ENCODE measurements around the gene CRB1.

Gene CRB1

DNA sequence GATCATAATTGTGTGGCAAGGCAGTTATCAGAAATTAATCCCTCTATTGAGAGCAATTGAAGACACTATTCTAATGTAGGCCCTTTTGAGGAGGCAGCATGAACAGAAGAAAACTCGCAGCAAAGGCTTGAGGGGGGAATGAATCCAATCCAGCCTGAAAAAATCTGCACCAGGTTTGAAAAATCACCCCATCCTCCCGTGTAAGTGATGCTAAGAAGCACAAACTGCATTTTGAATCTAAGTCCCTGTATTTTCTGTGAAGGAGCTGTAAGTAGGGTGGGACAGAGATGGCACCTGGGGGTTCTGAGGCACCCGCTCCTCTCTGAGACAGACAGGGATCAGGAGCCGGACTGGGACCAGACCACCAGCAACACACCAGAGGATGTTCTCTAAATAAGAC lies at the start of gene CRB1:
Gene CRB1, plus strand, starts transcription at position 241 of the 400 bp plus-strand sequence. CDS start 161 bp downstream, outside the sequence.
- no peak for DNase-seq (ENCODE audit: low spot score)

- no peak for DNase-seq (ENCODE audit: low spot score)
These were observed 49.2 kb upstream of the CRB1 start for GRCh38 chr1:197218857-197219256.

- no peak for DNase-seq (ENCODE audit: low spot score)
These were observed 45.9 kb upstream of the CRB1 start for GRCh38 chr1:197222025-197222685.

DNA sequence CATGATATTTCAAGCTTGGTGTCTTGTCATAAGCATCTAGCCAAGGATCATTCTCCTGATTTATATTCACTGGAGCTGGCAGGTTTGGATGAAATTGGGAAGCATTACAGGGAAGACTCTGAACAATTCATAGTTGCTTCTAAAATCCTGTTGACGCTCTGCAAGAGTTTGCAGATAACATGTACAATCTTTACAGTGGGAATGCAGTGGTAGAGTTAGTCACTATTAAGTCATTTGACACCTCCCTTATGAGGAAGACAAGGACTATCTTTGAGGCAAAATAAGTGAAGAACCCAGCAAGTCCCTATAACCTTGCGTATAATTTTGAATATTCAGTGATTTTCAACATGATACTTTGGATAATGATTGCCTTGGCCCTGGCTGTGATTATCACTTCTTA lies 45.3 kb upstream of the CRB1 start:
- DNase-seq (ENCODE audit: low spot score) = no peak

DNA sequence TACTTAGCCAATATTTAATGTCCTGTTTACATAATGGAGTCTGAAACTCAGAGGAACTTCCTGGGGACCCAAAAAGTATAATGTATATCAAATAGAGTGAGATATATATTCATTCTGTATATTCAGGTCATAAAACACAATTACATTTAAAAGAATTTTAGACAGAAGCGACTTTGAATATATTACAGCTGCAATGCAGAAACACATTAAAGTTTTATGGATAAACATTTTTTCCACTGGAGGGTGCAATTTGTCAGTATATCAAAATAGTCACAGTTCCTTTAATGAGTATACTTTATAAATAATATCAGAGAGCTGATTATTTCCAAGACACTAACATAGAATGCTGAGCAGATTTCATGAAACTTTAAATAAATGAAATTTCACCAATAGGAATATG lies 43.9 kb upstream of the CRB1 start:
- DNase-seq (ENCODE audit: low spot score) = peak; percentile 37

DNA sequence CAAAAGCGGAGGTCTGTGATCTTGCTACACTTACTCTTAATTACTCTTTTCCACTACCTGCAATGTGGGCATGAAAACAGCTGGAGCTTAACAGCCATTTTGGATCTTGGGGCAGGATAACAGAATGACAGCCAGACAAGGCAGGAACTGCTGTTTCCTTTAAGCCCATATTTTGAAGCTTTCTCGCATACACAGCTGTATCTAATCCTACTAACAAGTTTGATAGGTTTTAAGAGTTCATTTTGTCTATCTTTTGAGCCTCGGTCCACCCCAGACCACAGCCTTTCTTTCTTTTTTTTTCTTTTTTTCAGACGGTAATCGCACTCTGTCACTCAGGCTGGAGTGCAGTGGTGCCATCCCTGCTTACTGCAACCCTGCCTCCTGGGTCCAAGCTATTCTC lies 42.4 kb upstream of the CRB1 start:
- DNase-seq (ENCODE audit: low spot score) = no peak

DNA sequence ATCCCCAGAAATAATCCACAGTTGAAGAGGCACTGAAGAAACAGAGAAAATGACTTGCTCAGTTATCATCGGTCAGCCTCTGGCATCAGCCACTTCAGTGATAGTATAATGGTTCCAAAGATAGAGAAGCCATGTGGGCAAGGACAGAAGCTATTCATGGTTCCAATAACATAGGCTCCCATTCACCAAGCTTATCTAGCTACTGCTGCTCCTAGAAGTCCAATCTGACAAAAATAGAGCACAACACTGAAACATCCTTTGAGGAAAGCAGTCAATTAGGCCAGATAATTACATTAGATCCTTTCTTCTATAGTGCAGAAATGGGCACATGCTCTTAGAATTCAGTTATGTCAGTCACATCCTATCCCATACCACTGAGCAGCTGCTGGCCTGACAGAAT lies 33.5 kb upstream of the CRB1 start:
- DNase-seq (ENCODE audit: low spot score) = peak; percentile 90

GRCh38 chr1:197235355-197235754 lies 32.7 kb upstream of the CRB1 start:
- peak; percentile 25 for DNase-seq (ENCODE audit: low spot score)

DNA sequence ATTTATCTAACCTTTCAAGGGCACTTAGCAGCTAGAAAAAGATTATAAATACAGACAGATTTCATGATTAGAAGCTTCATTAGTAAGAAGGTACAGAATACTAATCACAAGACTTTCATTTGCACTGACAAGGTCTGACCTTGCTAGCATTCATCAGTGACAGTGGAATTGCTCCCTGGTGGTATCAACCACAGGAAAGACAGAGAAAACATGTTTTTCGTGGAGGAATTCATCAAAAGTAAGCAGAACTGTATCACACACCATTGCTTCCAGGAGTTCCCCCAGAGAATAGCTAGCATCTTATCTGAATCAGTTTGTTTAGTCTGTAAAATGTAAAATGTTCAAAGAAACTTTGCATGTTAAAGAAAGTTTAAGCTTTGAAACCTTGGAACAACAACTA lies 20.6 kb upstream of the CRB1 start:
- DNase-seq (ENCODE audit: low spot score) = no peak

- no peak for DNase-seq (ENCODE audit: low spot score)
These were observed 18.7 kb upstream of the CRB1 start for GRCh38 chr1:197249324-197249723.

GRCh38 chr1:197250616-197251015 lies 17.4 kb upstream of the CRB1 start:
- no peak for DNase-seq (ENCODE audit: low spot score)

GRCh38 chr1:197252973-197253372 lies 15.1 kb upstream of the CRB1 start:
- DNase-seq (ENCODE audit: low spot score) = no peak

- DNase-seq (ENCODE audit: low spot score) = no peak
These were observed 13.2 kb upstream of the CRB1 start for GRCh38 chr1:197254866-197255265.

DNA sequence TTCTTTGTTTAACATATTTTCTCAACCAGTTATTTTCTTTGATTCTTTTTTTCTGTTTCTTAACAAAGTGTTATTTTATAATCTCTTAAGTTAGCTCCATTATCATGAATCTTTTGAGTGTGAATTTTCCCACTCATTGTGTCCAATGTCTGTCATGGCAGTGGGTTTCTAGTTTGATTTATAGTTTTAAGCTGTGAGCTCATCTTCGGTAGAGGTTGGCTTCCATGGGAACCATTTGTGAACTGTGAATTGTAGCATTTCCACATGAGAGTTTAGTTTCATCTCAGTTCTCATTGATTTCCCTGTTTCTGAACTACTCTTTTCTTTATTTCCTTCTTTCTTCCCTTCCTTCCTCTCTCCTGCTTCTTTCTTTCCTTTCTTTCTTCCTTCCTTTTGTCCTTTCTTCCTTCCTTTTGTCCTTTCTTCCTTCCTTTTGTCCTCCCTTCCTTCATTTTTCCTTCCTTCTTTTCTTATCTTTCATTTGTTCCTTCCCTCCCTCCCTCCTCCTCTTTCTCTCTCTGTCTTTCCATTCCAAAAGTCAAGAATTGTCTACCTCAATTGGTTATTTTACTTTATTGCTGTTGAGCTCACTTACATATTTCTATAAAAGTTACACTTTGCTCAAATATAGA lies 3.0 kb upstream of the CRB1 start:
- no peak for DNase-seq (ENCODE audit: low spot score)

DNA sequence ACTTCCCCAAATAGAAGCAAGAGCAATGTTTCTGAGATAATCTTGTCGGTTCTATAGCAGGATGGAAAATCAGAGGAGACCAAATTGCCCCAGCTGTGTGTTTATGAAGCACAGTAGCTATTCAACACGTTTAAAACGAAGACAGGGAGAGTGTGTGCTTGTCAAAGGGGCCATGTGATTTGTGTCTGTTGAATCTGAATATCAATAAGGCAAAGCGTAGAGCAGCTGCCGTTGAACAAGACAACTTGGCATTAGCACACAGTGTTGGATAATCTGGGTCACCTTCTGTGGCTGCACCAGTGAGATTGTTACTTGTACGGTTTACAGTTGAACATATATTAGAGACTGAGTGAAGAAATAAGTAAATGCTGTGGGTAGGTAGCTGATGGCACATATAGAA lies 1.0 kb downstream of the CRB1 start:
- no peak for DNase-seq (ENCODE audit: low spot score)

DNA sequence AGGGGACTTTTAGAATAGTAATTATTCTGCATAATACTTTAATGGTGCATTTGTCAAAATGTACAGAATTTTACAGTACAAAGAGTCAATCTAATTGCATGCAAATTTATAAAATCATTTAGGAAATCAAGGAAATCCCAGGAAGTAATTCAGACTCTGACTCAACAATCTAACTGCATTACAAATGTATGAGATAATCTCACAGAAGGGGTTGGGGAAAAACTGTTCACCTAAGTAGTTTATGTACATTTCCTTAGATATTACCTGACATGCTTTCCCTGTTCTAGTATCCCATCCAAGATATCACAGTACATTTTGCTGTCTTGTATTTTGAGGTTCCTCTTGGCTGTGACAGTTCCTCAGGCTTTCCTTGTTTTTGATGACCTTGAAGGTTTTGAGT lies 4.7 kb downstream of the CRB1 start:
- no peak for DNase-seq (ENCODE audit: low spot score)

DNA sequence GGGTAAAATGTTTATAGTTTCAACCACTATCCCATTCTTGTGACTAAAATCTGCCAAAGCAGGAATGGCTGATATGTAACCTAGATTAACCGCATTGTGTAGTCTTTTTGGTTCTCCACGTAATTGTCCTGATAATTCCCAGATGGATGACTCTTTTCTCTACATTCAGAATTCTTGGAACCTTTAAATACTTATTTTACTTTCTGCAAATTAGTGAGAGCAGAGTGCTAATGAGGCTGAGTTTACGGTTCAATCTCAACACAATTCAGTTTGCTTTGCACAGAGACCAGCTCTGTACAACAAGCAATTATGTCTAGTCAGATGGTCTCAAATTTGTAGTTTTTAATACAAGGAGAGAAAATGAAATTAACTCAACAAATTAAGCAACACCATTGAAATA lies 9.1 kb downstream of the CRB1 start:
- DNase-seq (ENCODE audit: low spot score) = no peak

- no peak for DNase-seq (ENCODE audit: low spot score)
These were observed 16.3 kb downstream of the CRB1 start for GRCh38 chr1:197284325-197284724.

DNA sequence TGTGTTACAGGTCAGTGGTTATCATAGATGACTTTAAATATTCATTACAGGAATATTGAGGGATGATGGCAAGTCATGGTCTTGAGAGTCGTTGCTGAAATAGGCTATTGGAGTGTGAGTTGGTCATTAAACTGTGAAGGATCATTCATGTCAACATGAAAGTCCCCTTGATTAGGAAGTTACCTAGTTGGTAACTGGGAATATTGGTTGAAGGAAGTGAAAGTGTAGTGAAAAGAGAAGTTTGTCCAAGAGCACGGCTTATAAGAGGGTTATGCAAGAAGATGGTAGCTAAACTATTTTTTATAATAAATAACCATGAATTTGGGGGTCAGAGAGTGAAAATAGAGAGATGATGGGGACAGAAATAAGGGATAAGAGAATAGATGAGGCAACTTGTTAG lies 16.9 kb downstream of the CRB1 start:
- no peak for DNase-seq (ENCODE audit: low spot score)

- DNase-seq (ENCODE audit: low spot score) = no peak
These were observed 17.6 kb downstream of the CRB1 start for GRCh38 chr1:197285526-197286205.

DNA sequence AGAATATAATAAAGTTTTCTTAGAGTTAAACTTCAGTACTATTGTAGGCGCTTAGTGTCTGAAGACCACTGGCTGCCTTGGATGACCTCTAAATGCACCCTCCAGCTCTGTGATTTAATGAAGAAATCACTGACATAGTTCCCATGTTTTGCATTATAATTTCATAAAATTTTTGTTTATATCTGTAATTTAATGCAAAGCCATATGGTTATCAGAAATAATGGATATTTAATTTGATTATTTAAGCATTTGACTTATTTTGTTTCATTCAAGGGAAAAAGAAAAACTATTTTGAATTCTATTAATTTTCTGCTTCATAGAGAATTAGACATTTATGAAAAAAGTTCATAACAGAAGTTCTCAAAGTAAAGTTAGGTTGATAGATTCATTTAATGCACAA lies 18.6 kb downstream of the CRB1 start:
- no peak for DNase-seq (ENCODE audit: low spot score)

DNA sequence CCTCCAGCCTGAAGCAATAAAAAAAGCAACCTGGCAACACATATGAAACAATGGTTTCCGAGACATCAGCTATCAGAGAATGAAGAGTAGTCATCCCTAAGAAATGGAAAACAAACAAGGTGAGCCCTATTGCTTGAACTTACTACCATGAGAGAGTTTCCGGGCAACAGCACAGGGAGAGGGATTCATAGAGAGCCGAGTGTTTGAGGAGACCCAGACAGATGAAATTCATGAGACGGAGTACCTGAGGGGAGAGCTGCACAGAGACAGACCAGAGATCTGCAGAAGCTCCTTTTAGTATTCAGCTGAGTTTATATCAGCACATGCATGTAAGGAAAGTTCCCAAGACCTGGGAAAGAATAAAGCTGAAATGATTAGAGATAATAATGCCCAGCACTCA lies 19.8 kb downstream of the CRB1 start:
- no peak for DNase-seq (ENCODE audit: low spot score)

DNA sequence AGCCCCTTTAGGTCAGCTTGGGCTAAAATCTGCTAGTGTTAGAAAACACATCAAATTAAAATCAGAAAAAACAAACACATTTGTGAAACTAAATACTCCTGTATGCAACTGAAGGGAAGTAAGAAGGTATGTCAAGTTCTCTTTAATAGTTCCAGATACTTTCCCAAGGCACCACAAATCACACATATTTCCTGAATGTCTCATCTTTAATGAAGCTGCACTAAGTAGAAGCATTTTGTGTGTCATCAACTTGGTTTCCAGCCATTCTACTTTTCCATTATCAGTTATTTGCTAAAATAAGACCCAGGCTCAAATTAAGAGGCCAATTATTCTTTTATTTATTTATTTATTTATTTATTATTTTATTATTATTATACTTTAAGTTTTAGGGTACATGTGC lies 34.7 kb downstream of the CRB1 start:
- DNase-seq (ENCODE audit: low spot score) = no peak

DNA sequence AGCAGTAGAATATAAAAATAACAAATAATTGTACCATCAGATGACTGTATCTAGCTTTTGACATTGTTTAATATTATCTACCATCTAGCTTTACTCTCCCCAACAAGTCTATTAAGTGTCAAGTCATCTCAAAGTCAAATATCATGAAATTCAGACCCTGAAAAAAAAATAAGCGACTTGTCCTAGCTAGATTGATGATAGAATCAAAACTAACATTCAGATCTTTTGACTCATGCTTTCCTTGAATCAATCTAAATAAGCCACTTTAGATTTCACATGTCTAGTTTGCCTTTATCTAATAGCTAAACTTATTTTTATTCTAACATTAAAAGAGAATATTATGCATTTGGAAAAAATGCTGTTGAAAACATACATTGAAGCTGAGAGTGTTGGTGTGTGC lies 35.4 kb downstream of the CRB1 start:
- DNase-seq (ENCODE audit: low spot score) = no peak
